ENCODE data around the gene GPD1. TPM values are rescaled to one million over a fixed set of nuclear protein-coding genes. Genes with fewer than 3 reads are reported as not detected.
A peak's percentile ranks its signal among the peaks of the same experiment; 100 is the strongest.

The GPD1 gene
- total and polyA plus RNA-seq, 9 of the 15 experiments (the other 6 are each of a cell fraction or from before 2014, with no cell fraction given): 0.13 to 1.00 (median 0.55) TPM

GRCh38 chr12:50085615-50086072 is 18.2 kb upstream of the GPD1 start:
- FAIRE-seq: peak; percentile 6
- no peaks in the 10 kb centered on the region for H3K9me3 ChIP-seq (replicated peaks; ENCODE audit: control insufficient read depth, insufficient read depth, low read depth, low read length)
- no peaks in the 10 kb centered on the region for H3K9me1 ChIP-seq (ENCODE audit: control insufficient read depth, insufficient read depth, low read length)
- intact Hi-C loops (cut with micrococcal nuclease) (loop anchor here (1.0 to 5.0 kb wide), 2 partner anchors 26 to 677 kb away; partner anchors contain the start of gene ATF1), in situ Hi-C loops (cut with MboI) (no loop called here)
- 22% methylated on average over 7 of the region's 8 CpGs for WGBS (ENCODE audit: insufficient coverage, low coverage, missing lambda C conversion rate)
- H3K4me3 ChIP-seq: peak overlapping the region; percentile 82
- ChIA-PET CTCF (ENCODE audit: low intra/inter-chr PET ratio) (interaction anchor here (2.0 kb wide), 1 partner anchor 90 kb away, joined by 10 read pairs; no protein-coding TSS in a partner anchor), POLR2A (interaction anchor here (0.6 to 2.5 kb wide), 12 partner anchors 9 to 522 kb away, joined by 3 to 16 read pairs (median 6); partner anchors contain the start of genes CERS5 and GPD1)
- no peak for DNase-seq (ENCODE audit: extremely low read depth in 1 of 4, low spot score in 3 of 4)
- H3K4me2 ChIP-seq (ENCODE audit: insufficient read depth, low read length): peak overlapping the region; percentile 90
- H3K27me3 ChIP-seq (ENCODE audit: control insufficient read depth in 2 of 2, insufficient read depth in 2 of 2, low read length in 2 of 2): no peaks in the 10 kb centered on the region
- ATAC-seq: no peak
- peaks cover 47% of the 10 kb centered on the region for H3K36me3 ChIP-seq (ENCODE audit: control insufficient read depth, insufficient read depth, low read length)
- BruUV-seq (replicated peaks): TSS peak; percentile 72
- peak overlapping the region; percentile 14; the same call in 1 of the 2 replicates for H2AFZ ChIP-seq (ENCODE audit: low read depth, low read length)
- H3K27ac ChIP-seq (ENCODE audit: extremely low read depth, low read depth, low read length): peak overlapping the region; percentile 84
- peaks cover 5% of the 10 kb centered on the region for H4K20me1 ChIP-seq (replicated peaks; ENCODE audit: control insufficient read depth, insufficient read depth, low read length)
- H3K79me2 ChIP-seq (ENCODE audit: control insufficient read depth, insufficient read depth, low read length): peaks cover 10% of the 10 kb centered on the region
- TF ChIP-seq CCAR2 (IDR thresholded peaks at IDR 0.05; ENCODE audit: low read depth, low read length) (no peak), MBD2 (IDR thresholded peaks at IDR 0.05; ENCODE audit: borderline replicate concordance, low read depth) (no peak), E2F5 (CRISPR knock-in tag; IDR thresholded peaks at IDR 0.05) (no peak), FOXP1 (CRISPR knock-in tag; IDR thresholded peaks at IDR 0.05) (no peak), PHB (CRISPR knock-in tag; IDR thresholded peaks at IDR 0.05) (no peak), BHLHE40 (IDR thresholded peaks at IDR 0.05; ENCODE audit: low read length) (no peak), KLF1 (tag; IDR thresholded peaks at IDR 0.05) (no peak), CBFB (CRISPR knock-in tag; IDR thresholded peaks at IDR 0.05) (no peak), ZKSCAN8 (CRISPR knock-in tag; IDR thresholded peaks at IDR 0.05) (no peak), PCBP1 (IDR thresholded peaks at IDR 0.05; ENCODE audit: low read depth, low read length, poor library complexity, severe bottlenecking) (no peak), PHF21A (IDR thresholded peaks at IDR 0.05; ENCODE audit: borderline replicate concordance, low read depth) (no peak), SREBF2 (CRISPR knock-in tag; IDR thresholded peaks at IDR 0.05) (no peak), ZKSCAN3 (CRISPR knock-in tag; IDR thresholded peaks at IDR 0.05) (no peak), ZNF398 (CRISPR knock-in tag; IDR thresholded peaks at IDR 0.05) (no peak)
- peak overlapping the region; percentile 58 to 89; a peak in 3 of 4 replicates for H3K9ac ChIP-seq (ENCODE audit: insufficient read depth in 1 of 2, low read depth in 2 of 2, low read length in 2 of 2)
- peaks cover 10 to 21% of the 10 kb centered on the region in 2 experiments; a peak in 4 of 5 replicates for H3K4me1 ChIP-seq (replicated peaks in 1 of 2; ENCODE audit: control insufficient read depth in 2 of 2, insufficient read depth in 2 of 2, low read length in 2 of 2)
